WTC11 (cell line): Measurements from ENCODE around the gene MED8.

Source experiments
- JUN ChIP-seq: sonication (generic); formaldehyde crosslinking; IDR thresholded peaks from 2 replicates; pipeline ENCODE4 v1.8.0; 2023; ENCODE audit warnings: mild to moderate bottlenecking, missing genetic modification reagents
- NR1H2 ChIP-seq: sonication (generic); formaldehyde crosslinking; IDR thresholded peaks from 2 replicates; pipeline ENCODE4 v1.9.0; 2021; ENCODE audit warnings: mild to moderate bottlenecking, moderate library complexity, missing genetic modification reagents
- RELA ChIP-seq: sonication (generic); formaldehyde crosslinking; IDR thresholded peaks from 2 replicates; pipeline ENCODE4 v1.8.1; 2022; ENCODE audit warnings: missing genetic modification reagents, mild to moderate bottlenecking, borderline replicate concordance
- SP1 ChIP-seq: sonication (generic); formaldehyde crosslinking; conservative IDR thresholded peaks from 2 replicates; pipeline ENCODE4 v1.8.1; 2022; ENCODE audit warnings: missing genetic modification reagents
- TP53 ChIP-seq: sonication (generic); formaldehyde crosslinking; IDR thresholded peaks from 2 replicates; pipeline ENCODE4 v1.8.1; 2023; ENCODE audit warnings: mild to moderate bottlenecking, missing genetic modification reagents
- ZNF423 ChIP-seq: fragments of 250-450 bp; sonication (Bioruptor Pico); IDR thresholded peaks from 2 replicates; pipeline ENCODE4 v2.1.2; 2022; ENCODE audit warnings: mild to moderate bottlenecking, moderate library complexity
- TF ChIP-seq, protein P1 (sequence below): sonication (generic); formaldehyde crosslinking; IDR thresholded peaks from 2 replicates; pipeline ENCODE4 v1.8.1; 2023; ENCODE audit warnings: mild to moderate bottlenecking, missing genetic modification reagents, borderline replicate concordance
- TF ChIP-seq, protein P2 (sequence below): fragments of 200-600 bp; IDR thresholded peaks from 2 replicates; pipeline ENCODE4 v1.8.0; 2022; ENCODE audit warnings: antibody characterized with exemption
- TF ChIP-seq, protein P3 (sequence below): sonication (generic); formaldehyde crosslinking; IDR thresholded peaks from 2 replicates; pipeline ENCODE4 v1.8.1; 2022; ENCODE audit warnings: low read depth, missing genetic modification reagents, borderline replicate concordance

GRCh38 chr1:43432171-43432860 is 42.7 kb upstream of the MED8 start:
- TF ChIP-seq NR1H2 (CRISPR knock-in tag), result no peak
- TF ChIP-seq, protein P1, sequence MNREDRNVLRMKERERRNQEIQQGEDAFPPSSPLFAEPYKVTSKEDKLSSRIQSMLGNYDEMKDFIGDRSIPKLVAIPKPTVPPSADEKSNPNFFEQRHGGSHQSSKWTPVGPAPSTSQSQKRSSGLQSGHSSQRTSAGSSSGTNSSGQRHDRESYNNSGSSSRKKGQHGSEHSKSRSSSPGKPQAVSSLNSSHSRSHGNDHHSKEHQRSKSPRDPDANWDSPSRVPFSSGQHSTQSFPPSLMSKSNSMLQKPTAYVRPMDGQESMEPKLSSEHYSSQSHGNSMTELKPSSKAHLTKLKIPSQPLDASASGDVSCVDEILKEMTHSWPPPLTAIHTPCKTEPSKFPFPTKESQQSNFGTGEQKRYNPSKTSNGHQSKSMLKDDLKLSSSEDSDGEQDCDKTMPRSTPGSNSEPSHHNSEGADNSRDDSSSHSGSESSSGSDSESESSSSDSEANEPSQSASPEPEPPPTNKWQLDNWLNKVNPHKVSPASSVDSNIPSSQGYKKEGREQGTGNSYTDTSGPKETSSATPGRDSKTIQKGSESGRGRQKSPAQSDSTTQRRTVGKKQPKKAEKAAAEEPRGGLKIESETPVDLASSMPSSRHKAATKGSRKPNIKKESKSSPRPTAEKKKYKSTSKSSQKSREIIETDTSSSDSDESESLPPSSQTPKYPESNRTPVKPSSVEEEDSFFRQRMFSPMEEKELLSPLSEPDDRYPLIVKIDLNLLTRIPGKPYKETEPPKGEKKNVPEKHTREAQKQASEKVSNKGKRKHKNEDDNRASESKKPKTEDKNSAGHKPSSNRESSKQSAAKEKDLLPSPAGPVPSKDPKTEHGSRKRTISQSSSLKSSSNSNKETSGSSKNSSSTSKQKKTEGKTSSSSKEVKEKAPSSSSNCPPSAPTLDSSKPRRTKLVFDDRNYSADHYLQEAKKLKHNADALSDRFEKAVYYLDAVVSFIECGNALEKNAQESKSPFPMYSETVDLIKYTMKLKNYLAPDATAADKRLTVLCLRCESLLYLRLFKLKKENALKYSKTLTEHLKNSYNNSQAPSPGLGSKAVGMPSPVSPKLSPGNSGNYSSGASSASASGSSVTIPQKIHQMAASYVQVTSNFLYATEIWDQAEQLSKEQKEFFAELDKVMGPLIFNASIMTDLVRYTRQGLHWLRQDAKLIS, result no peak
- no peak for TF ChIP-seq JUN (CRISPR knock-in tag)
- TF ChIP-seq SP1, result no peak
- TF ChIP-seq TP53 (CRISPR knock-in tag), result no peak
- TF ChIP-seq, protein P2, sequence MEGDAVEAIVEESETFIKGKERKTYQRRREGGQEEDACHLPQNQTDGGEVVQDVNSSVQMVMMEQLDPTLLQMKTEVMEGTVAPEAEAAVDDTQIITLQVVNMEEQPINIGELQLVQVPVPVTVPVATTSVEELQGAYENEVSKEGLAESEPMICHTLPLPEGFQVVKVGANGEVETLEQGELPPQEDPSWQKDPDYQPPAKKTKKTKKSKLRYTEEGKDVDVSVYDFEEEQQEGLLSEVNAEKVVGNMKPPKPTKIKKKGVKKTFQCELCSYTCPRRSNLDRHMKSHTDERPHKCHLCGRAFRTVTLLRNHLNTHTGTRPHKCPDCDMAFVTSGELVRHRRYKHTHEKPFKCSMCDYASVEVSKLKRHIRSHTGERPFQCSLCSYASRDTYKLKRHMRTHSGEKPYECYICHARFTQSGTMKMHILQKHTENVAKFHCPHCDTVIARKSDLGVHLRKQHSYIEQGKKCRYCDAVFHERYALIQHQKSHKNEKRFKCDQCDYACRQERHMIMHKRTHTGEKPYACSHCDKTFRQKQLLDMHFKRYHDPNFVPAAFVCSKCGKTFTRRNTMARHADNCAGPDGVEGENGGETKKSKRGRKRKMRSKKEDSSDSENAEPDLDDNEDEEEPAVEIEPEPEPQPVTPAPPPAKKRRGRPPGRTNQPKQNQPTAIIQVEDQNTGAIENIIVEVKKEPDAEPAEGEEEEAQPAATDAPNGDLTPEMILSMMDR, result no peak
- TF ChIP-seq, protein P3, sequence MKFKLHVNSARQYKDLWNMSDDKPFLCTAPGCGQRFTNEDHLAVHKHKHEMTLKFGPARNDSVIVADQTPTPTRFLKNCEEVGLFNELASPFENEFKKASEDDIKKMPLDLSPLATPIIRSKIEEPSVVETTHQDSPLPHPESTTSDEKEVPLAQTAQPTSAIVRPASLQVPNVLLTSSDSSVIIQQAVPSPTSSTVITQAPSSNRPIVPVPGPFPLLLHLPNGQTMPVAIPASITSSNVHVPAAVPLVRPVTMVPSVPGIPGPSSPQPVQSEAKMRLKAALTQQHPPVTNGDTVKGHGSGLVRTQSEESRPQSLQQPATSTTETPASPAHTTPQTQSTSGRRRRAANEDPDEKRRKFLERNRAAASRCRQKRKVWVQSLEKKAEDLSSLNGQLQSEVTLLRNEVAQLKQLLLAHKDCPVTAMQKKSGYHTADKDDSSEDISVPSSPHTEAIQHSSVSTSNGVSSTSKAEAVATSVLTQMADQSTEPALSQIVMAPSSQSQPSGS (CRISPR knock-in tag), result no peak
- no peak for TF ChIP-seq ZNF423
- no peak for TF ChIP-seq RELA
